Endothelial cell of umbilical vein (primary cell): ENCODE measurements around the gene MYO18A. TPM values are rescaled to one million over a fixed set of nuclear protein-coding genes. Genes with fewer than 3 reads are reported as not detected.

Experiments used
- BruUV-seq: library from RNA; stranded (reverse); fragments of 400-500 nt; replicated peaks from 2 replicates; lab custom pipeline; 2021; lab: Mats Ljungman, UMichigan
- CTCF ChIA-PET: fragments of 300-600, 350-600 bp; sonication (Branson Sonifier 250); formaldehyde crosslinking; loops from one replicate; lab custom pipeline; 2021; ENCODE audit warnings: antibody characterized with exemption, inconsistent platforms; lab: Charles Lee
- POLR2A ChIA-PET: fragments of 300-600, 350-600 bp; sonication (Branson Sonifier 250); formaldehyde crosslinking; loops from one replicate; lab custom pipeline; 2021; ENCODE audit warnings: antibody characterized with exemption, inconsistent platforms; lab: Charles Lee
- DNase-seq: peaks from one replicate; pipeline ENCODE4 v3.0.0-alpha.2; 2011; ENCODE audit warnings: low read depth, low spot score
- FAIRE-seq: peaks from 2 replicates; lab custom pipeline; 2011; peaks lifted over from hg19 to GRCh38; lab: Jason Lieb, UNC
- H2AFZ ChIP-seq: 2 replicates; pipeline ENCODE4 v1.6.0; 2012; ENCODE audit warnings: low read depth, low read length, control low read depth, inconsistent platforms
- H3K27ac ChIP-seq: 2 replicates; pipeline ENCODE4 v1.5.1; 2011; ENCODE audit warnings: low read depth, mild to moderate bottlenecking, control low read depth, low read length, moderate library complexity; ENCODE audit not compliant: insufficient read depth
- H3K27me3 ChIP-seq, 2 experiments: 2 replicates each; pipeline versions ENCODE4 v1.6.0 to v1.6.1; 2011; ENCODE audit warnings: low read length in 2 of 2, mixed read lengths in 1 of 2; ENCODE audit not compliant: control insufficient read depth in 2 of 2, insufficient read depth in 2 of 2
- H3K36me3 ChIP-seq, 2 experiments: 2 replicates in 1 of 2; 3 replicates in 1 of 2; pipeline ENCODE4 v1.5.1; 2011; ENCODE audit warnings: low read length in 2 of 2, mild to moderate bottlenecking in 1 of 2, moderate library complexity in 1 of 2; ENCODE audit not compliant: control insufficient read depth in 2 of 2, insufficient read depth in 2 of 2; ENCODE audit errors: extremely low read depth in 1 of 2
- H3K4me1 ChIP-seq: 3 replicates; pipeline ENCODE4 v1.5.1; 2011; ENCODE audit warnings: mild to moderate bottlenecking, low read length; ENCODE audit not compliant: control insufficient read depth, insufficient read depth; ENCODE audit errors: extremely low read depth
- H3K4me2 ChIP-seq: 2 replicates; pipeline ENCODE4 v1.6.1; 2011; ENCODE audit warnings: low read length, control low read depth, mixed read lengths; ENCODE audit not compliant: insufficient read depth
- H3K4me3 ChIP-seq, 3 experiments: fragments of 200-600 bp in 1 of 3; sonication (generic), shearing (Covaris generic) in 1 of 3; replicated peaks in 1 of 3; 2 replicates each; pipeline ENCODE4 v1.5.1; 2011 to 2016; ENCODE audit warnings: control low read depth in 3 of 3, low read length in 3 of 3, mild to moderate bottlenecking in 2 of 3, inconsistent platforms in 1 of 3, low read depth in 1 of 3, moderate library complexity in 1 of 3; ENCODE audit not compliant: insufficient read depth in 1 of 3
- H3K79me2 ChIP-seq: 2 replicates; pipeline ENCODE4 v1.6.0; 2012; ENCODE audit warnings: low read length, inconsistent platforms; ENCODE audit not compliant: control insufficient read depth, insufficient read depth
- H3K9ac ChIP-seq: replicated peaks from 2 replicates; pipeline ENCODE3; 2011; ENCODE audit warnings: low read length, control low read depth; ENCODE audit not compliant: insufficient read depth; ENCODE audit errors: extremely low read depth
- H3K9me1 ChIP-seq: replicated peaks from 3 replicates; pipeline ENCODE4 v1.6.0; 2011; ENCODE audit warnings: mild to moderate bottlenecking, low read length; ENCODE audit not compliant: control insufficient read depth, insufficient read depth; ENCODE audit errors: extremely low read depth
- H3K9me3 ChIP-seq: replicated peaks from 2 replicates; pipeline ENCODE4 v1.5.1; 2012; ENCODE audit warnings: low read length, inconsistent platforms; ENCODE audit not compliant: control insufficient read depth, insufficient read depth
- H4K20me1 ChIP-seq: replicated peaks from 2 replicates; pipeline ENCODE3; 2011; ENCODE audit warnings: mild to moderate bottlenecking, low read length; ENCODE audit not compliant: control insufficient read depth, insufficient read depth; ENCODE audit errors: extremely low read depth
- CTCF ChIP-seq, 2 donors: IDR thresholded peaks; 1 replicate in 1 of 2; 2 replicates in 1 of 2; pipeline ENCODE4 v1.5.1; 2011; ENCODE audit warnings: low read length in 2 of 2, mild to moderate bottlenecking in 2 of 2, moderate library complexity in 2 of 2, control low read depth in 1 of 2, inconsistent platforms in 1 of 2, low read depth in 1 of 2; ENCODE audit not compliant: insufficient read depth in 1 of 2; ENCODE audit errors: extremely low read depth in 1 of 2
- FOS ChIP-seq: IDR thresholded peaks from 2 replicates; pipeline ENCODE4 v1.6.1; 2011; ENCODE audit warnings: mild to moderate bottlenecking, low read length, moderate library complexity, borderline replicate concordance; ENCODE audit not compliant: insufficient read depth
- GATA2 ChIP-seq: IDR thresholded peaks from 2 replicates; pipeline ENCODE4 v1.7.0; 2011; ENCODE audit warnings: low read depth, mild to moderate bottlenecking, moderate library complexity, mixed read lengths, low read length; ENCODE audit not compliant: insufficient read length, insufficient read depth
- MAX ChIP-seq: IDR thresholded peaks from 2 replicates; pipeline ENCODE4 v1.6.1; 2011; ENCODE audit not compliant: insufficient read depth, insufficient read length
- MYC ChIP-seq: IDR thresholded peaks from one replicate; pipeline ENCODE4 v1.6.1; 2011; ENCODE audit warnings: mild to moderate bottlenecking, low read depth, low read length
- POLR2A ChIP-seq: IDR thresholded peaks from 2 replicates; pipeline ENCODE4 v1.6.1; 2012; ENCODE audit warnings: low read depth, mild to moderate bottlenecking, control low read depth, low read length
- POLR2AphosphoS5 ChIP-seq: IDR thresholded peaks from 2 replicates; pipeline ENCODE4 v1.6.1; 2012; ENCODE audit warnings: low read depth, mild to moderate bottlenecking, control low read depth, low read length, moderate library complexity; ENCODE audit not compliant: insufficient read depth
- dilution Hi-C: fragments of 300-500 bp; cut with MboI; formaldehyde crosslinking; loops from one replicate; pipeline ENCODE4 v1.15.0; 2019; ENCODE audit warnings: low sequenced_read_pairs; ENCODE audit not compliant: extremely low pct_ligation_motif_present
- intact Hi-C: fragments of 100-400 bp; cut with micrococcal nuclease; formaldehyde crosslinking; loops from one replicate; pipeline ENCODE4 v1.10.0; 2022
- polyA plus RNA-seq, 4 experiments: library from polyadenylated mRNA; depleted of rRNA in 3 of 4; stranded (reverse) in 3 of 4; unstranded in 1 of 4; fragments of >200 nt; gene quantifications; 2 replicates each; pipeline versions ENCODE4 v1.2.1 to v1.2.3, GENCODE V29; 2011 to 2012; ENCODE audit warnings: missing spikeins in 1 of 4
- total RNA-seq: library from RNA; stranded (reverse); gene quantifications from 2 replicates; pipeline ENCODE4 v1.2.3, GENCODE V29; 2021

Gene MYO18A
- total and polyA plus RNA-seq, 2 donors (not counting 3 experiments of a cell fraction or from before 2014, with no cell fraction given), result 3.9 to 28.3 TPM

GRCh38 chr17:29076722-29077121 is 103.5 kb downstream of the MYO18A start:
- Histone ChIP-seq H3K27me3 (peaks cover 4% of the 10 kb centered on the region in 2 experiments), H3K27ac (no peak overlapping the region), H4K20me1 (no peaks in the 10 kb centered on the region), H3K36me3 (no peaks in the 10 kb centered on the region), H3K9ac (no peak overlapping the region), H3K4me3 (no peak overlapping the region), H2AFZ (no peak overlapping the region), H3K9me3 (no peaks in the 10 kb centered on the region), H3K4me2 (no peak overlapping the region), H3K79me2 (no peaks in the 10 kb centered on the region), H3K9me1 (no peaks in the 10 kb centered on the region), H3K4me1 (no peaks in the 10 kb centered on the region)
- dilution Hi-C loops (no loop called here), intact Hi-C loops (no loop called here)
- no peak for DNase-seq
- no peak for FAIRE-seq
- ChIA-PET POLR2A (no interaction called here), CTCF (interaction anchor here (0.8 to 1.3 kb wide), 3 partner anchors 35 to 111 kb away, joined by 3 to 8 read pairs (median 3); no protein-coding TSS in a partner anchor)
- BruUV-seq, result no TSS peak
- no peak for TF ChIP-seq MYC
- no peak for TF ChIP-seq POLR2A

- intact Hi-C loops (no loop called here), dilution Hi-C loops (no loop called here)
- FAIRE-seq, result no peak
These were observed 104.1 kb downstream of the MYO18A start for GRCh38 chr17:29076087-29076486.

More at GRCh38 chr17:29076087-29076486, 104.1 kb downstream of the MYO18A start:
- no peaks in the 10 kb centered on the region for H3K4me1 ChIP-seq
- H2AFZ ChIP-seq, result no peak overlapping the region
- H3K27me3 ChIP-seq, result peaks cover 4 to 7% of the 10 kb centered on the region in 2 experiments
- H3K36me3 ChIP-seq, result no peaks in the 10 kb centered on the region
- BruUV-seq, result no TSS peak
- H3K4me2 ChIP-seq, result no peak overlapping the region
- no peak overlapping the region for H3K27ac ChIP-seq
- H3K4me3 ChIP-seq, result no peak overlapping the region
- no peaks in the 10 kb centered on the region for H3K79me2 ChIP-seq
- no peak for DNase-seq
- H3K9me3 ChIP-seq, result no peaks in the 10 kb centered on the region
- CTCF ChIA-PET, result interaction anchor here (1.0 to 2.0 kb wide), 4 partner anchors 41 to 110 kb away, joined by 3 to 8 read pairs (median 4); no protein-coding TSS in a partner anchor
- no peak for TF ChIP-seq FOS
- TF ChIP-seq MYC, result no peak
- TF ChIP-seq GATA2, result no peak
- no peak for TF ChIP-seq MAX
- TF ChIP-seq POLR2AphosphoS5, result no peak
- no peak for TF ChIP-seq CTCF (IDR thresholded peaks at IDR 0.05; ENCODE audit: extremely low read depth in 1 of 2, insufficient read depth in 1 of 2, low read depth in 1 of 2, low read length in 2 of 2)
- TF ChIP-seq POLR2A, result no peak
- no peaks in the 10 kb centered on the region for H3K9me1 ChIP-seq
- POLR2A ChIA-PET, result no interaction called here
- H3K9ac ChIP-seq, result no peak overlapping the region
- no peaks in the 10 kb centered on the region for H4K20me1 ChIP-seq
